Right atrium auricular region (tissue), 2 donors: Measurements from ENCODE around the gene TMEM108. TPM values are rescaled to one million over a fixed set of nuclear protein-coding genes. Genes with fewer than 3 reads are reported as not detected.

Source experiments
- DNase-seq: peaks from one replicate; pipeline ENCODE4 v3.0.0-alpha.2; 2019; ENCODE audit warnings: low spot score
- H3K27ac ChIP-seq, 2 donors: fragments of 200-600 bp; sonication (generic); 1 replicate in 1 of 2; 2 replicates in 1 of 2; pipeline ENCODE4 v1.5.1; 2016 to 2019
- H3K27me3 ChIP-seq, 2 donors: fragments of 200-600 bp; sonication (generic); one replicate each; pipeline versions ENCODE4 v1.5.1 to v1.6.0; 2017 to 2019
- H3K36me3 ChIP-seq: fragments of 200-600 bp; sonication (generic); one replicate; pipeline ENCODE4 v1.5.1; 2016
- H3K4me1 ChIP-seq, 2 donors: fragments of 200-600 bp; sonication (generic); one replicate each; pipeline versions ENCODE4 v1.5.1 to v1.6.0; 2017 to 2019
- H3K4me3 ChIP-seq, 2 donors: fragments of 200-600 bp; sonication (generic); 1 replicate in 1 of 2; 2 replicates in 1 of 2; pipeline ENCODE4 v1.5.1; 2017 to 2019; ENCODE audit warnings: mild to moderate bottlenecking in 1 of 2, moderate library complexity in 1 of 2
- H3K9me3 ChIP-seq, 2 donors: fragments of 200-600 bp; sonication (generic); one replicate each; pipeline ENCODE4 v1.5.1; 2019
- total RNA-seq, 2 donors: library from RNA; depleted of rRNA; stranded (reverse); fragments of >200 nt; gene quantifications; one replicate each; pipeline ENCODE4 v1.1.0, GENCODE V29; 2016
- TF ChIP-seq, protein P1 (sequence below), 2 donors: fragments of 200-600 bp; sonication (generic); IDR thresholded peaks; one replicate each; pipeline ENCODE4 v1.5.1; 2019; ENCODE audit warnings: antibody characterized with exemption in 2 of 2

Gene TMEM108
- total RNA-seq, 2 donors from 2014 or later: 5.1 to 5.3 TPM

DNA sequence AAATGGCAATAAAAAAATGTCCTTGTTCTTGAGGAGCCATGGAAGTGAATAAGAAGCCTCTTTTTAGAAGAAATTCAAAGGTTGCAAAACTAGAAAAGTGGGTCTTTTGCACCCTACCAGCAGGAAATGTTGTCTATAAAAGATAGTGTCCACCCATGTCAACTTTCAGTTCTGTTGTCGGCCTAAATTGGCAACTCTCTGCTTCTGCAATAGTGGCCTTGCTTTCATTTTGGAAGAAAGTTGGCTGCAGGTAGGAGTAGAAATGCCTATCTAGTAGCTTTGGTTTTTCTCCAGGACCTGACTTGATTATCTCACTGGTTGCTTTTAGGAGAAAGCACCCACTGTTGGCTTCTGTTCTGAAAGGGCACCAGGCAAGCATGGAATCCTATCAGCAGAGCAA, 85.4 kb downstream of the TMEM108 start:
- H3K36me3 ChIP-seq: no peaks in the 10 kb centered on the region
- no peaks in the 10 kb centered on the region for H3K27me3 ChIP-seq
- peak overlapping the region in 1 of 2 donors; percentile 9 for H3K27ac ChIP-seq
- no peak for DNase-seq
- no peak overlapping the region for H3K4me3 ChIP-seq
- TF ChIP-seq, protein P1, sequence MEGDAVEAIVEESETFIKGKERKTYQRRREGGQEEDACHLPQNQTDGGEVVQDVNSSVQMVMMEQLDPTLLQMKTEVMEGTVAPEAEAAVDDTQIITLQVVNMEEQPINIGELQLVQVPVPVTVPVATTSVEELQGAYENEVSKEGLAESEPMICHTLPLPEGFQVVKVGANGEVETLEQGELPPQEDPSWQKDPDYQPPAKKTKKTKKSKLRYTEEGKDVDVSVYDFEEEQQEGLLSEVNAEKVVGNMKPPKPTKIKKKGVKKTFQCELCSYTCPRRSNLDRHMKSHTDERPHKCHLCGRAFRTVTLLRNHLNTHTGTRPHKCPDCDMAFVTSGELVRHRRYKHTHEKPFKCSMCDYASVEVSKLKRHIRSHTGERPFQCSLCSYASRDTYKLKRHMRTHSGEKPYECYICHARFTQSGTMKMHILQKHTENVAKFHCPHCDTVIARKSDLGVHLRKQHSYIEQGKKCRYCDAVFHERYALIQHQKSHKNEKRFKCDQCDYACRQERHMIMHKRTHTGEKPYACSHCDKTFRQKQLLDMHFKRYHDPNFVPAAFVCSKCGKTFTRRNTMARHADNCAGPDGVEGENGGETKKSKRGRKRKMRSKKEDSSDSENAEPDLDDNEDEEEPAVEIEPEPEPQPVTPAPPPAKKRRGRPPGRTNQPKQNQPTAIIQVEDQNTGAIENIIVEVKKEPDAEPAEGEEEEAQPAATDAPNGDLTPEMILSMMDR (IDR thresholded peaks at IDR 0.05): no peak
- H3K4me1 ChIP-seq: peaks cover 0 to 15% of the 10 kb centered on the region in 2 donors
- H3K9me3 ChIP-seq: no peaks in the 10 kb centered on the region

DNA sequence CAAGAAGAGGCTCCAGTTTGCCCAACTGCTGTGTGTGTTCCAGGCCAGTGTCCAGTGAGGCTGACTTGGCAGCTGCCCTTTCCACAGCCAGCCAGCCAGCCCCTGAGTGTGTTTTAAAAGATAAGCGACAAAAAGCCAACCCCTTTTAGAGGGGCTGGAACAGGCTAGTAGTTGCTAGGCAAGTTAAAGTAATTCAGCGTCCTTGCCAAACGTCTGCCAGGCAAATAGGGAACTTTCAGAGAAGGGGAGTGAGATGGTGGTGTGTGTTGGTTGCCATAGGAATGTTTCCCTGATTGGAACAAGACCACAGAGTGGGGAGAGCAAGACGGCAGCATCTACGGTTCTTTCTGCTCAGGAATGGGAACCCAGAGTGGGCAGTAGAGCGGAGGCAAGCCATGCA, 86.3 kb downstream of the TMEM108 start:
- Histone ChIP-seq H3K27me3 (no peaks in the 10 kb centered on the region), H3K27ac (peak overlapping the region; percentile 9 to 54), H3K4me3 (peak overlapping the region; percentile 10 to 13), H3K9me3 (no peaks in the 10 kb centered on the region), H3K4me1 (peaks cover 0 to 15% of the 10 kb centered on the region in 2 donors), H3K36me3 (no peaks in the 10 kb centered on the region)
- DNase-seq: no peak
- TF ChIP-seq, protein P1 (IDR thresholded peaks at IDR 0.05): no peak

- TF ChIP-seq, protein P1 (IDR thresholded peaks at IDR 0.05): no peak
- no peaks in the 10 kb centered on the region for H3K27me3 ChIP-seq
- no peak overlapping the region for H3K27ac ChIP-seq
- no peak overlapping the region for H3K4me3 ChIP-seq
- H3K4me1 ChIP-seq: peaks cover 0 to 15% of the 10 kb centered on the region in 2 donors
- no peaks in the 10 kb centered on the region for H3K9me3 ChIP-seq
- no peak for DNase-seq
- no peaks in the 10 kb centered on the region for H3K36me3 ChIP-seq
Measured at GRCh38 chr3:133125171-133125570, 87.0 kb downstream of the TMEM108 start.

GRCh38 chr3:133125802-133126201, 87.6 kb downstream of the TMEM108 start:
- Histone ChIP-seq H3K4me3 (no peak overlapping the region), H3K27ac (no peak overlapping the region), H3K9me3 (no peaks in the 10 kb centered on the region), H3K27me3 (no peaks in the 10 kb centered on the region), H3K36me3 (no peaks in the 10 kb centered on the region), H3K4me1 (peaks cover 0 to 15% of the 10 kb centered on the region in 2 donors)
- TF ChIP-seq, protein P1 (IDR thresholded peaks at IDR 0.05): no peak
- no peak for DNase-seq

- TF ChIP-seq, protein P1 (IDR thresholded peaks at IDR 0.05): no peak
- Histone ChIP-seq H3K4me1 (peaks cover 0 to 15% of the 10 kb centered on the region in 2 donors), H3K36me3 (no peaks in the 10 kb centered on the region), H3K4me3 (no peak overlapping the region), H3K27ac (no peak overlapping the region), H3K27me3 (no peaks in the 10 kb centered on the region), H3K9me3 (no peaks in the 10 kb centered on the region)
- DNase-seq: no peak
Measured at GRCh38 chr3:133127381-133127780, 89.2 kb downstream of the TMEM108 start.

DNA sequence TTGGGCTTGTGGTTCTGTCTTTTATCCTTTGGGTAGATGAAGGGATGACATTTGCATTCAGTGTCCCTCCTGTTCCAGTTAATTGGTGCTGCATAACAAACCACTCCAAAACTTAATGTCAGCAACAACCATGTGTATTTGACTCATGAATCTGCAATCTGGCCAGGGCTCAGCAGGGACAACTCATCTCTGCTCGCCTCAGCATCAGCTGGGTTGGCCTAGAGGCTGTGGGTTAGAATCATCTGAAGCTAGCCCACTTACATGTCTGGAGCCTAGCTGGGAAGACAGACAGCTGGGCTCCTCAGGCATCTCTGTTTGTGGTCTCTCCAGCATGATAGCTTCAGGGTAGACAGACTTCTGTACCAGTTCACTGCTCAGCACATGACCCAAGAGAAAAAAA, 92.0 kb downstream of the TMEM108 start:
- H3K9me3 ChIP-seq: no peaks in the 10 kb centered on the region
- no peaks in the 10 kb centered on the region for H3K4me1 ChIP-seq
- TF ChIP-seq, protein P1 (IDR thresholded peaks at IDR 0.05): no peak
- DNase-seq: no peak
- no peak overlapping the region for H3K4me3 ChIP-seq
- no peaks in the 10 kb centered on the region for H3K36me3 ChIP-seq
- no peaks in the 10 kb centered on the region for H3K27me3 ChIP-seq
- no peak overlapping the region for H3K27ac ChIP-seq
